GM19023 (cell line): ENCODE data around the gene MAPK14.

Source experiments
- ATAC-seq: cut with Tn5 transposase; IDR thresholded peaks from one replicate; pipeline ENCODE4 v1.9.1; 2021; ENCODE audit warnings: mild to moderate bottlenecking, moderate library complexity; ENCODE audit not compliant: unreplicated experiment

MAPK14 gene

DNA sequence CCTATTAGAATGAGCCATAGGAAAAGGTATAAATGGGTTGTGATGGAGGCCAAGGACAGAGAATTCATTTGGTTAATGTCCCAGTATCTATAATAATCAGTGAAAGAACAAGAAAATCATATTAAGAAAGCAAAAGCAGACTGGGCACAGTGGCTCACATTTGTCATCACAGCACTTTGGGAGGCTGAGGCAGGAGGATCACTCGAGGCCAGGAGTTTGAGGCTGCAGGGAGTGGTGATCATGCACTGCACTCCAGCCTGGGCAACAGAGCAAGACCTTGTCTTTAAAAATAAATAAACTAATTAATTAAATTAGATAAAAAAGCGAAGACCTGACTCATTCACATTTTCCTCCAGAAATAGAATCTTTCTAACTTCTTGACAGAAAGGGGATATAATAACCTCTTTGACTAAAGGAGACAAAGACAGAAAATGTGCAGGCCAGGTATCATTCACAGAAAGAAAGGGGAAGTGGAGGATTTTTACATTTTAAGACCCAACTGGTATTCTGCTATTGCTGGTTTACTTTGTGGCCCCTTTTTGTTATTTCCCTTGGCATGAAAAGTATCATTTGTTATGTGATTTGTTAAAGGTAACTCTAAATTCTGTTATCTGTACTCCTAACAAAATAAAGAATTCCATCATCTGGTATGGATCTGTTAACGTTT lies 70.8 kb downstream of the MAPK14 start:
- ATAC-seq = no peak

DNA sequence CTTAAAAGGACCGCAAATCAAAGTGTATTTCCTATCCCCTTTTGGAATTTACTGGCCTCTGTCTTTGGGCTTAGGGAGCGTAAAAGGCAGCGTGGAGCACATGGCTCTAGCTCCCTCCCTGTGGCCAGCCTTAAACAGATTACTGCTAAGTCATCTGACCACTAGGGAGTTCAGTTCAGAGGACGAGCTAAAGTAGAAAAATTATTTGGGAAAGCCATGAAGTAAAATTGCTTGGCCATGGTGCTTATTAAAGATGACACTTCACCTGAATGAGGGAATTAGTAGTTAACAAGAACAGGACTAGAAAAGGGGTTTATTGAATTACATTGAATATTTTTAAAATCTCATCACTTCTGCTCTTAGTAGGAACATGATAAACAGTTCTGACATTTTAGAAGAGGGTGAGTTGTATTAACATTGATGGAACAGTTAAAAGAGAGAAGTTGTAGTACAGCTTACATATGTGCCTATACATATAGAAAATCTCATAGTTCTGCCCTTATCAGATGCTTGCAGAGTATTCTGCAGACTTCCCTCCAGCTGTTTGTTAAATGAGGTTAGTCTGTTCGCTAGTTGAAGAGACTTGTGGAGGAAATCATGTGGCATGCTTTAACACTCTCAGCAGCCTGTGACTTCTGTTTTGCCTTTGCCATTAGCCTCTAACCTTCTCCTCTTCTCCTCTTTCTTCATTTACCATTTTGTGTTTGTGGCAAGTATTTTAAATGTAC lies 71.5 kb downstream of the MAPK14 start:
- ATAC-seq = no peak

DNA sequence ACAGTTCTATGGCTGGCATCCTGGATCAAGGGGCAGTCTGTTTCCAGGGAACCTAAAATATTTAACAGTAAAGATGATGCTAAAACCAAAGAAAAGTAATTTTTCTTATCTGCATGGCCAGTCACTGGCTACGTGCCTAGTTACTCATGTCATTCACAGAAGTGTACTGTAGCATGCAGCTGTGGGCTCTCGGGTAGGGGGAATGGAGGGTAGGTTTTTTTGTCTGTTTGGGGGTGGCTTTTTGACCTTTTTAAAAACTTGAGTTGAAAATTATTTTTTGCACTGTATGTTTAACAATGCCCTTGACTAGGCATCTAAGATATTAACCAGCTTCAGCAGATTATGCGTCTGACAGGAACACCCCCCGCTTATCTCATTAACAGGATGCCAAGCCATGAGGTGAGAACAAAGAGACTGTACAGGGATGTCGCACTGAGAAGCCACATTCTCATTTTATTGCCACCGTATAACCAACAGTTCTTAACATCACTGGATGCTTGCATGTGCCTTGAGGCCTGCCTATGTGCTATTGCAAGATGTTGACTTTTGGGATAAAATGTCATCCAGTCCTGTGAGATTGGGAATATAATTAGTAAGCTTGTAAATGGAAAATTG lies 72.4 kb downstream of the MAPK14 start:
- no peak for ATAC-seq

DNA sequence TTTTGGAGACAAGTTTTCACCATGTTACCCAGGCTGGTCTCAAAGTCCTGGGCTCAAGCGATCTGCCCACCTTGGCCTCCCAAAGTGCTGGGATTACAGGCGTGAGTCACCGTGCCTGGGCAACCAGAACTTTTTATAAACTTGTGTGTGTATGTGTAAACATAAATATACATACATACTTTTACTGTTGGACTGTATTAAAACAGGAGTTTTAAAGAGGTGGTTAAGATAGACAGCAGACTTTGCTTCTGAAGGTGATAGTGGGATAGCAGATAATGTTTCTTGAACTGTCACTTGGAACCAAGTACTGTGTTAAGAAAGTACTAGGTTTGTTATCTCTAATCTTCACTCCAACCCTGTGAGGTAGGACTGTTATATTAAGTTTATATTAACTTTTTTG lies 74.1 kb downstream of the MAPK14 start:
- ATAC-seq = no peak

DNA sequence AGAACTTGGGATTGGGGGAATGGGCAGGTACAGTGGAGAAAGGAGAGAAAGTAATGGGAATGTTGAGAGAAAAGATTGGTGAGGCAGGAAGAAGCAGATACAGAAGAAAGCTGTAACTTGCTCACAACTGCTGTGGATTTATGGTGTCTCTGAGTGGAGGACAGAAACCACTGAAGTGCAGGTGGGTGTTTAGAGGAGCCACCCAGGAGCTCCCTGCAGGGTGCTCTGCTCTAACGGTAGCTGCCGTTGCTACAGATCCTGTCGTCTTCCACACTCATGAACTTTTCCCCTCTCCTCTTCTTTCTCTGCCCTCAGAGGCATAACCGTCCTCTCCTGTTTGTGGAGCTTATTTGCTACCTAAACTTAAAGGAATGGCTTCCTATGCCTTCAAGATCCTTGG lies 75.2 kb downstream of the MAPK14 start:
- ATAC-seq = no peak

DNA sequence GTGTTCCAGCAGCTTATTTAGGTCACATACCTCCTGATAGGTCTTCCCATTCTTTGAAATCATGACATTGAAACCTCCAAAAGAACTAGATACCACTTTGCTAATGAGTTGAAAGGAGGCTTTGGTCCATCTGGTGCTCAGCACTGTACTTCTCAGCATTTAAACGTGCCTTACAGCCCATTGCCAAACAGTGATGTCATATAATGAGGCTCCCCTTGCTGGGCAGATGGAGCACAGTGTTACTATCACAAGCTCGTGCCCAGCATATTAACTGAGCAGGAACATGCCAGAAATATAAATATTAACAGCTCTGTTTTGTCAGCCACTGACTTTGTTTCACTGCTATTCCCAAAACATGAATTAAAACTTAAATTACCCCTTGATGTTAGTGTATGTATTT lies 77.2 kb downstream of the MAPK14 start:
- ATAC-seq = no peak

DNA sequence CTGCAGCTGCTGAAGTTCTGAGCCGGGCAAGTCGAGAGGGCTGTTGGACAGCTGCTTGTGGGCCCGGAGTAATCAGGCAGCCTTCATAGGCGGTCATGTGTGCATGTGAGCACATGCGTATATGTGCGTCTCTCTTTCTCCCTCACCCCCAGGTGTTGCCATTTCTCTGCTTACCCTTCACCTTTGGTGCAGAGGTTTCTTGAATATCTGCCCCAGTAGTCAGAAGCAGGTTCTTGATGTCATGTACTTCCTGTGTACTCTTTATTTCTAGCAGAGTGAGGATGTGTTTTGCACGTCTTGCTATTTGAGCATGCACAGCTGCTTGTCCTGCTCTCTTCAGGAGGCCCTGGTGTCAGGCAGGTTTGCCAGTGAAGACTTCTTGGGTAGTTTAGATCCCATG lies 81.5 kb downstream of the MAPK14 start:
- ATAC-seq = no peak

DNA sequence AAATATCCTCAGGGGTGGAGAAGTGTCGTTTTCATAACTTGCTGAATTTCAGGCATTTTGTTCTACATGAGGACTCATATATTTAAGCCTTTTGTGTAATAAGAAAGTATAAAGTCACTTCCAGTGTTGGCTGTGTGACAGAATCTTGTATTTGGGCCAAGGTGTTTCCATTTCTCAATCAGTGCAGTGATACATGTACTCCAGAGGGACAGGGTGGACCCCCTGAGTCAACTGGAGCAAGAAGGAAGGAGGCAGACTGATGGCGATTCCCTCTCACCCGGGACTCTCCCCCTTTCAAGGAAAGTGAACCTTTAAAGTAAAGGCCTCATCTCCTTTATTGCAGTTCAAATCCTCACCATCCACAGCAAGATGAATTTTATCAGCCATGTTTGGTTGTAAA lies 82.4 kb downstream of the MAPK14 start:
- ATAC-seq = no peak

DNA sequence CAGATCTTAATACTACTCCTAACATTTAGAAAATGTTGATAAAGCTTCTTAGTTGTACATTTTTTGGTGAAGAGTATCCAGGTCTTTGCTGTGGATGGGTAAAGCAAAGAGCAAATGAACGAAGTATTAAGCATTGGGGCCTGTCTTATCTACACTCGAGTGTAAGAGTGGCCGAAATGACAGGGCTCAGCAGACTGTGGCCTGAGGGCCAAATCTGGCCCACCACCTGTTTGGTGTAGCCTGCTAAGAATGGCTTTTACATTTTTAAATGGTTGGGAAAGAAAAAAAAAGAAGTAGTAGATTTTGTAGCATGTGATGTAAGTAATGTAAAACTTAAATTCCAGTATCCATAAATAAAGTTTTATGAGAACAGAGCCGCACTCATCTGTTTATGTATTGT lies 83.3 kb downstream of the MAPK14 start:
- ATAC-seq = no peak

DNA sequence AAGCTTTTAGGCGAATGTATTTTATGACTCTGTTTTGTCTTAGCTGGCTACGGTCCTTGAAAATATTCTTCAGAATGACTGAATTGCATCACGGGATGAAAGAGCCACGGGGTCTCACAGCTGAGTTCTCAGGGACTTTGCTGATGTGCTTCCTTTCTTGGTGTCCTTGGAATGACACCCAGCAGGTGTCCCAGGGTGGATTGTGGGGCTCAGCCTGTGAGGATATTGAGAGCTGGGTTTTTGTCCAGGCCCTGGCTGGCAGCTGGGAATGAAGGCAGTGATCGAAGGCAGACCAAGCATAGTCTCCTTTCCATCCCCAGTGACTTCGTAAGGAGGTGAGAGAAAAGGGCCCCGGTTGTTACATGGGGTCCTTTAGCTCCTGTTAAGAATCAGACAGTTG lies 83.9 kb downstream of the MAPK14 start:
- ATAC-seq = no peak

DNA sequence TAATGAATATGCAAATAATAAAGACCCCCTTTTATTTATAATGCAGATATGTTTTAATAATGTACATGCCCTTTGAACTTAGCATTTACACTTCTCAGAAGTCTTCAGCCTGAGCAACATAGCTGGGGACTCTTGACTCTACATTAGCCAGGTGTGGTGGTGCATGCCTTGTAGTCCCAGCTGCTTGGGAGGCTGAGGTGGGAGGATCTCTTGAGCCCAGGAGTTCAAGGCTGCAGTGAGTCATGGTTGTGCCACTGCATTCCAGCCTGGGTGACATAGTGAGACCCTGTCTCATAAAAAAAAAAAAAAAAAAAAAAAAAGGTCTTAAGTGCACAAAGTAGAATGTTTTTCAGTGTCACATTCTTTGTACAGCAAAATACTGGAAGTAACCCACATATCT lies 85.4 kb downstream of the MAPK14 start:
- ATAC-seq = no peak

DNA sequence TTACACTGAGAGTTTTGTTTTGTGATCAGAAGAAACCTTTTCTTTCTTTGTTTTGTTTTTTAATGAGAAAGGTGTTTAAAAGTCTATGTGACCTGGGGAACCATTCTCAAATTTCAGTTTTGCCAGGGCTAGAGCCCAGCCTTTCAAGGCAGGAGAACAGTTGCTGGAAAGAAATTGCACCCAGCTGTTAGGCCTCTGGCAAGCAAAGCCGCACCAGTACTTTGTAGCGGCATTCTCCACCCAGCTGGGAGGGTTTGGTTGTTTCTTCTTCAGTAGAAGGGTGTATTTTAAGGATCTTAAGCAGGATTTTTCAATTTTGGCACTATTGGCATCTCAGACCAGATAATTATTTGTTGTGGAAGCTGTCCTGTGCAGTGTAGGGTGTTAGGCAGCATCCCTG lies 86.1 kb downstream of the MAPK14 start:
- ATAC-seq = no peak

DNA sequence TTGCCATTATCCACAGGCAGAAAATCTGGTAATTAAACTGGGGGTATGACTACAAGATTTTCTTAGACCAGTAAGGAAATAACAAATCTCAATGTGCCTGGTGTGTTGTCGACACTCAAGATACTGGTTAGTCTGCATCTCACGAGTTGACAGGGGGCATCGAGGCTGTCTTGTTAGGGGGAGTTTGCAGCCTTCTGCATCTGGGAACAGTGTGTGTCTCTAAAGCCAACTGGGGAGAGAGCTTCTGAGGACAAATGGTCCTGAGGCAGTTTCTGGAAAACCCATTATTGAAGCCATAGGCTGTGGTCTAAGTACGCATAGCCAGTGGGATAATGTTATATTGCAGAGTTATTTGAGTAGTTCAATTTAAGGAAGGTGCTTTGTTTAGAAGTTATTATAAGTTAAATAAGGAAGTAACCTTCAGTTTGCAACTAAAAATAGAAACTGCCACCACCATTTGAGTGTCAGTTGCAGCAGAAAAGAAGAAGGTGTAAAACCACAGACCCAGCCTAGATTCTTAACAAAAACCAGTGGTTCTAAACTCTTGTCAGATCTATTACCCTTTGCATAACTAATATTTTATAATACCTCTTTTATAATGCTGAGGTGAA lies 87.3 kb downstream of the MAPK14 start:
- ATAC-seq = no peak

DNA sequence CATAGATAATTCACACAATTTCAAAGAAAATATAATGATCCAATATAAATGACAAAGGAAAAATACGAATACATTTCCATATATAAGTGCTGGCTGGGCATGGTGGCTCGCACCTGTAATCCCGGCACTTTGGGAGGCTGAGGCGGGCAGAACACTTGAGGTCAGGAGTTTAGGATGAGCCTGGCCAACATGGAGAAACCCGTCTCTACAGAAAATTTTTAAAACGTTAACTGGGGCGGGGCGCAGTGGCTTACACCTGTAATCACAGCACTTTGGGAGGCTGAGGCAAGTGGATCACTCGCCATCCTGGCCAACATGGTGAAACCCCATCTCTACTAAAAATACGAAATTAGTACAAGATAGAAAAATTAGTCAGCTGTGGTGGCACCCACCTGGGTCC lies 87.8 kb downstream of the MAPK14 start:
- no peak for ATAC-seq

DNA sequence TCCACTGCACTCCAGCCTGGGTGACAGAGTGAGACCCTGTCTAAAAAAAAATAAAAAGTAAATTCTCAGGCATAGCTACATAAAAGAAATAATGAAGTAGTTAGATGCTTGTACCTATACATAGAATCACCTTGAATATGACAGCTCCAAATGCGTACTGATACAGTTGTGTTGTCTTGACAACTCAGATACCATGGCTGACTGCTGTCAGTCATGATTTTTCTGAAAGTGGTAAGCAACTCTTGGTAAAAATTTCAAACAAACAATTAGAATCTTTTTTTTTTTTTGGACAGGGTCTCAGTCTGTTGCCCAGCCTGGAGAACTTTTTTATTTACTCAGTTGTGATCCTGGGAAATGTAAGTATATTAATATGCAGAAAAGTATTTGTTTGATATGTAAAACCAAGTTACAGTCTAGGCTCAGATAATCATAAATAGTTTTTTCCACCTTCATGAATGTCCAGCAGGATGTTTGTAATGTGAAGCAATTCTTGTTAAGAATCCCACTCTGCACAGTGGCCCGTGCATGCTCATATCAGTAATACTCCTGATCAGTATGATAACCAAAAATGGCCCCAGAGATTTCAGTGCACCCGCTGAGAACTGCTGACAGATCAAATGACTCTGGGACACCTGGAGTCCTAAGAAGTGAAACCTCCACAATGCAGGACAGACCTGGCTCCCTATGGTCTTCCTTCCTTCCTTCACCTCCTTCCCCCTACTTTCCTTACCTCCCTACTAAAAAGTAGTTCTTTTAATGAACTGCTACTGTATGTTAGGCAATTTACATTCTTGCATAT lies 88.7 kb downstream of the MAPK14 start:
- no peak for ATAC-seq

DNA sequence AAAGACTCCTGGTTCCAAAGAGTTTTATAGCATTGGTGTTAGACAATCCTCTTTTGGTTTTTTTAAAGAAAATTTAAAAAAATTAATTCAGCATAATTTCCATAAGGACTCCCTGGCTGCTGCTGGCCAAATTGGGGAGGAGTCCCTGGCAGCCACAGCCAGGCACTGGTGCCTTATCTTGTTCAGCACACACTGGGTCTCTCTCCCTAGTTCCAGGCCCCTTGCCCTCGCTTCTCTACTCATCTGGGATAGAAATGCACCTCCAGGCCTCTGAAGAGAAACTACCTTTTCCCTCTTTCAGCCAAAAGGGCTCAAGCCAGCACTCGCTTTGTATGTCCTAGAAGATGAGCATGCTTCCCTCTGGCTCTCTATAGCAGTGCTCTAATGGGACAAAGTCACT lies 89.3 kb downstream of the MAPK14 start:
- ATAC-seq = no peak

DNA sequence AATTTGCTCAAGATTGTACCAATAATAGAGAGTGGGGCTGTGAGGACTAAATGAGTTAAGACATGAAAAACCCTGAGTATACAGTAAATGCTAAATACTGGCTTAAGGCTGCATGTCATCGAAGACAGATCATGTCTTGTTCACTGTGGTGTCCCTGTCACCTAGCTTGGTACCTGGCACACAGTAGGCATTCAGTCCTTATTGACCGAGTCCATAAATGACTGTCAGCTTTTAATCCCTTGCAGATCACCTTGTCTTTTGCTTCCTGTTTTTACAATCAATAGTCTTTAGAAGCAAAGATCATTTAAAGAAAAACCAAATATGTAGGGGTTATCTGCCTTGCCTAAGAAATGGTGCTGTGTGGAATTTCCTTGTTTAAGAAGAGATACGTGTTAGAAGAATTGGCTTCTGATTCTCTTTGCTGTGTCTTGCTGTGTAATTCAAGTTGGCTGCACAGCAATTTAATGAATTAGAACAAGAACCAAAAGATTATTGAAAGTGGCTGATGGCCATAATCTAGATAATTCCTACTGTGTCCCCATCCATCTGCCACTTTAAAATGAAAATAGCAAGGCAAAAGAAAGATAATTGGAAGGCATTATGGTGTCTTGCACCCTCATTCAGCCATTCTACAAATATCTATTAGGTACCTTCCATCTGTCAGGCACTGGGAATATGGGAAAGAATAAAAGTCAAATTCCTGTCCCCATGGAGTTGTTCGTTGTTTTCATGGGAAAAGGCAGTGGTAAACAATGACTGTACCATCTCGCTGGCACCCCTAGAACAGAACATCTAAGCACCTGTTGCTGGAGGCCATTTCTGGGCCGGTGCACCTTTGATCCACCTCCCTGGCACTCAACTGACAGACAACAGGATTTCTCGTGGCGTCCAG lies 90.3 kb downstream of the MAPK14 start:
- no peak for ATAC-seq

DNA sequence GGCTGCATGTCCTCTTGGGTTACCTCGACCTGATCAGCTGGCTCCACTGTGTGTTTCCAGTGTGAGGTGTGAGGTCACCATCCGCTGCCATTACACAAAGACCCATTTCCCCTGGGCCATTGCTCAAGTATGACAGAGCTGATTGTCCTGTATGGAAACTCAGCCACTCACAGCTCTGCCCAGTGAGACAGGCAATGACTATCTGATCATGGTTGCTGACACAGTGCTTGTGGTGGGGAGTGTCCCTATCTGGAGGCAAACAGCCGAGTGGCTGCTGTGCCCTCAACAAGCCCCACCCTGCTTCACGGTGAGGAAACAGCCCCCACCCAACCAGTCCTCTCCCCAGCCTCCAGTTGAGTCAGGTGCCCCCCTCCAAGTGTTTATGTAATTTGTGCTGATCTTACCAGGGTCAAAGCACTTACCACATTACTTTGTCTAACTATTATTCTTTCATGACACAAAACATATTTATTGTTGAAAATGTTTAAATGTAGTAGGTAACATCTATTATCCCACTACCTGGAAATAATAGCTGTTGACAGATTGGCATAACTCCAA lies 91.0 kb downstream of the MAPK14 start:
- no peak for ATAC-seq

DNA sequence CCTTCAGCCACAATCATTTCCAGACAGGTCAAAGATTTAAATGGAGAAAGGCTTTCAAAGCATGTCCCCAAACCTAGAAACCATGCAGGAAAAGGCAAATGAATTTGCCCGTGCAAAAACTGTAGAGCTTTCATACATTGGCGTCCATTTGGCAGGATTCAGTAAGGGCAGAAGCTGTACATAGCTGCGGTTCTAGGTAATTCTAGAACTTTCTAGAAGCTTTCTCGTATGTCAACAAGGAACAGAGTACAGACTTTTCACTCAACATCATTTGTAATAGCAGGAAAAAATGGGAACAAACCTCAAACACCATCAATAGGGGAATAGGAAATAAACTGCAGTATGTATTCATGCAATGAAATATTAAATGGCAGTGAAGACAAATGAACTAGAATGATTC lies 91.6 kb downstream of the MAPK14 start:
- no peak for ATAC-seq

DNA sequence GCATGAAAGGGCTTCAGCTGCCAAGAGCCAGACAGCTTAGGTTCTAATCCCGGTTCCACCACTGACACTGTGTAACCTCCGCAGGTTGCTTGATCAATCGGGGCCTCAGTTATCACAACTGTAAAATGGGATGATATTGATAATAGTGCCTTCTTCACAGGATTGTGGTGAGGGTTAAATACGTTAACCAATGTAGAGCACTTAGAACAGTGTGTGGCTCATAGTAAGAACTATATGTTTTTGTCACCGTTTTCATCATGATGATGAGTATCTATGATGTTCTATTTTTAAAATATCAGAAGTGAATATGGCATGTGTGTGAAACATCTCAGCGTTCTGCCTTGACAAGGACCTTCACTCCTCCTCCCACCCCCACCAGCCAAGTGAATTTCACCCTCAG lies 92.4 kb downstream of the MAPK14 start:
- no peak for ATAC-seq
